ENCODE data around the gene LRIG1. TPM values are rescaled to one million over a fixed set of nuclear protein-coding genes. Genes with fewer than 3 reads are reported as not detected.
A peak's percentile ranks its signal among the peaks of the same experiment; 100 is the strongest.

The LRIG1 gene
- total RNA-seq, 1 experiment from 2014 or later = 16.0 TPM

DNA sequence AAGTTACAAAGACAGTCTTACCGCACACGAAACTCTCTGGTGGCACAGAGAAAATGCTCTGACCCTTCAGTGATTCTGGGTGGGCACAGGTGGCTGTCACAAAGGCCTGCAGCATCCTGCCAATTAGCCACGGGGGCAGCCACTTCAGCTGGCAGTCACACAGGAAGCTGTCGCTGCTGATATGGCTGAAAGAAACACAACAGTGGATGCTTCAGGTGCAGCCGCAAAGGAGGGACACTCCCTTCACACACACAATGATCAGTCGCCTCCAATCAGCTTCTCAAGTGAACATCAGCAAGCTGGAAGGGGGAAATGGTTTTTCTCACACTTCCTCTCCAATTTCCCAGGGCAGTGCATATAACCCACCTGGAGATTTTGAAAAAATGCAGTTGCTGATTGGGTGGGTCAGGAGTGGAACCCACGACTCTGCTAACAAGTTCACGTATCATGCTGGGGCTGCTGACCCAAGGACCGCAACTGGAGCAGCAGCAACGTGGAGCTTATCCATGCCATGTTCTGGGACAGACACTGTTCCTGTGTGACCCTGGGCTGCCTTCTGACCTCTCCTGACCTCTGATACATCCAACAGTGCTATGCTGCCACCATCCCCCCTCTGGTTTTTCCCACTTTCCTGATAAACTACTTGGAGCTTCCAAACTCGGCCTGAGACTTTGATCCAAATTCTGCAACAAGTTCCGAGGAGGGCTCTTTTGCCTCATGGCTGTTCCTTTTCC, 106.6 kb downstream of the LRIG1 start:
- DNase-seq (ENCODE audit: low read depth in 1 of 2, low spot score in 2 of 2) = no peak
- H3K9me3 ChIP-seq (replicated peaks) = no peaks in the 10 kb centered on the region
- H3K27me3 ChIP-seq (replicated peaks) = no peaks in the 10 kb centered on the region
- H3K27ac ChIP-seq = no peak overlapping the region
- no peak overlapping the region for H3K4me3 ChIP-seq
- H3K36me3 ChIP-seq = peaks cover 11% of the 10 kb centered on the region; the same call in 1 of the 2 replicates
- no peaks in the 10 kb centered on the region for H3K4me1 ChIP-seq (replicated peaks)

DNA sequence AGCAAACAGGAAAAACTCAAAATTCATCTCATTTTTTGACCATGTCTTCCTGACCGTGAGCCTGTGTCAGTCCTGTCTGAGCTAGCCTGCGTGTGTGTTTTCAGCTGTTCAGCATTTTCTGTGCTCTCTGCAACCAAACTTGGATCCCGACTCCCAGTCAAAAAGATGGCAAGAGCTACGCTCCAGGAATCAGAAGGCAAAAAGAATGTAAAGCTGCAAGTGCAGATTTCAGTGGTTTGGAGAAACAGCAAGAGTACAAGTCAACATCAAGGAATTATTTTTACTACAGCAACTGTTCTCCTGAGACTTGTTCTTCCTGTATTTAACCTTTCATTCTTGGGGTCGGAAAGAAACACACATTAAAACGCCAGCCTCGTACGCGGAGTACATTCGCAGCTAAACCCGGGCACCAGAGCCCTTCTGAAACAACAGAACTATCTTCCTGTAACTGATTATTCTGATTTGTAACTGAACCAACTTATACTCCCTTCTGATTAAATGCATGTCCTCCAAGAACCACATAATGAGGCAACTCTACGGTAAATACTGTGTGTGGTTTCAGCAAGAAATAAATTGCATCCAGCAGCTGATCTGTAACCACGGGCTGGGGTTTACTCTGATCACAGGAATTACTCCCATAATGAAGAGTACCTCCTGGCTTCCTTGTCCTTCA, 107.4 kb downstream of the LRIG1 start:
- no peak for DNase-seq (ENCODE audit: low read depth in 1 of 2, low spot score in 2 of 2)
- Histone ChIP-seq H3K27ac (no peak overlapping the region), H3K27me3 (replicated peaks) (no peaks in the 10 kb centered on the region), H3K9me3 (replicated peaks) (no peaks in the 10 kb centered on the region), H3K36me3 (peaks cover 11% of the 10 kb centered on the region; the same call in 1 of the 2 replicates), H3K4me3 (no peak overlapping the region), H3K4me1 (replicated peaks) (no peaks in the 10 kb centered on the region)

DNA sequence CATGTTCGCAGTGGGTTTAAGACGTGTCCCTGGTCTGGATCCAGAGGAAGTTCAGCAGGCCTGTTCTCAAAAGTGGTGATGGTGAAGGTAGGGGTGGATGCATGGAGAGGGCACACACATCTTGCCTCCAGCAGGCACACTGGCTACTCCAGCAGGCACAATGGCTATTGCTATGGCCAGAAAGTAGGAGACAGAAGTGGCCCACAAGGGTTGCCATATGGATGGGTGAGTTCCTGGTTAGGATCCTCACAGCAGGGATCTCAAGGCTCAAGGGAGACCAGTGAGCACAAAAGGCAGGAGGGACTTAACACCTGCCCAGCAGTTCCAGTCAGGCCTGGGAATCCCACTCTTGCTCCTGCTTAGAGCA, 107.9 kb downstream of the LRIG1 start:
- Histone ChIP-seq H3K36me3 (peaks cover 11% of the 10 kb centered on the region; the same call in 1 of the 2 replicates), H3K27ac (no peak overlapping the region)

DNA sequence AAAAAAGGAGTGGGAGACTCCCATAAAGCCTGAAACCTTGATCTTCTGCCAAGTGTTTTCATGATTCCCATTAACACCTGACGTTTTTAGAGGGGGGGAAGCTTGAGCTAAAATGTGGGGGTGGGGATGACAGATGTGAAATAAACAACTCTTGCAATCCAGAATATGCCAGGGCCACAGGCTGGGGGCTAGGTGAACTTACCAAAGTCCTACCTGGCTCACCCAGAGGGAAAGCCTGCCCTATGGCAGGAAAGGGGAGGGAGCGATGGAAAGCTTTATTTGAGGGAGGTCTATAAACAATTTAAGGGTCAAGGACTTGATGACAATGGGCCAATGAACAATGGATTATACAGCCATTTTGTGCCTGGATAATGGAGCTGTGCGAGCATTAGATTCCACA, 108.3 kb downstream of the LRIG1 start:
- Histone ChIP-seq H3K9me3 (replicated peaks) (no peaks in the 10 kb centered on the region), H3K4me3 (no peak overlapping the region), H3K27ac (no peak overlapping the region), H3K4me1 (replicated peaks) (peaks cover 1% of the 10 kb centered on the region), H3K27me3 (replicated peaks) (no peaks in the 10 kb centered on the region), H3K36me3 (peaks cover 11% of the 10 kb centered on the region; the same call in 1 of the 2 replicates)
- no peak for DNase-seq (ENCODE audit: low read depth in 1 of 2, low spot score in 2 of 2)

More for the DNA sequence above, 107.9 kb downstream of the LRIG1 start:
- H3K27me3 ChIP-seq (replicated peaks) = no peaks in the 10 kb centered on the region
- no peaks in the 10 kb centered on the region for H3K4me1 ChIP-seq (replicated peaks)
- no peak for DNase-seq (ENCODE audit: low read depth in 1 of 2, low spot score in 2 of 2)
- no peaks in the 10 kb centered on the region for H3K9me3 ChIP-seq (replicated peaks)
- H3K4me3 ChIP-seq = no peak overlapping the region

DNA sequence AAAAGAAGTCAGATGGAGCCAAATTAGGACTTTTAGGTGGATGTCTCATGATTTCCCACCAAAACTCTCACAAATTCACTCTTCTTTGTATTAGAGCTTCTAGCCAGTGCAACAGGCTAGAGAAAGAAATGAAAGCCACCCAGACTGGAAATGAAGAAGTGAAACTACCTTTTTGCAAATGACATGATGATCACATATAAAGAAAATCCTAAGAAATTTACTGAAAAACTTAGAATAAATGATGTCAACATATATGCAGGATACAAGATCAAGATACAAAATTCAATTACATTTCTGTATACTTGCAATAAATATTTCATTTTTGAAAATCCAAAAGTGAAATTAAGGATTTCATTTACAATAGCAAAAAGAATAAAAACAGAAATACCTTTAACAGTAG, 110.8 kb downstream of the LRIG1 start:
- Histone ChIP-seq H3K4me1 (replicated peaks) (peaks cover 11% of the 10 kb centered on the region), H3K36me3 (peaks cover 19% of the 10 kb centered on the region), H3K9me3 (replicated peaks) (peaks cover 2% of the 10 kb centered on the region; the same call in 1 of the 2 replicates), H3K4me3 (no peak overlapping the region), H3K27me3 (replicated peaks) (no peaks in the 10 kb centered on the region), H3K27ac (no peak overlapping the region)
- no peak for DNase-seq (ENCODE audit: low read depth in 1 of 2, low spot score in 2 of 2)

DNA sequence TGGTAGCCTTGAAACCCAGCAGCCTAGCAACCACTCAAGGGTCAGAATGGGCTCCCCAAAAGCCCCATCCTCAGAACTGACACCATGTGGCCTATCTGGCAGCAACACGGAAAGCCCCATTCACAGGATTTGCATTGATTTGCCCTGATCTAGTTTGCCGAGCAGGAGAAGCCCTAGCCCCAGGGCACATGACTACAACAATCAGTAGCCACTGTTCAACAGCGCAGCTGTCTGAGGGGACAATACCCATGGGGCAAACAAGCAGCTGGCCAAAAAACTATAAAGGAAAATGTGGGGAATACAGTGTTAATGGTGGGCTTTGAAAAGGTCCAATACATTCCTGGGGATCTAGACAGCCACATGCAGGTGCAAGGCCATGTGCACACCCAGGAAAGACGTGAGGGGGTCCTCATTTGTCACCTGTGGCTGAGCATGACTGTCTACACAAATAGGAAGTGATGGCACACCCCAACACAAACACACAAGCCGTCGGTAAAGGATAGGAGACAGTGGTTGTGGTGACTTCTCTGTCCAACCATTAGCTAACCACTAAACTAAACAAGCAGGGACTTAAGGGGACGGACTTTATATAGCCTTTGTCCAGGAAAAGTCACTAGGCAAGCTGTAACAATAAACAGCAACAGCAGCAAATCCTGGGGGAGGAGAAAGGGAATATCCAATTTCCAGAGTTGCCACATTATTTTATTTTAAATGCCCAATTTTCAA, 113.7 kb downstream of the LRIG1 start:
- Histone ChIP-seq H3K27me3 (replicated peaks) (no peaks in the 10 kb centered on the region), H3K4me3 (no peak overlapping the region), H3K9me3 (replicated peaks) (peaks cover 3% of the 10 kb centered on the region; the same call in 1 of the 2 replicates), H3K36me3 (peaks cover 25% of the 10 kb centered on the region), H3K4me1 (replicated peaks) (peaks cover 11% of the 10 kb centered on the region), H3K27ac (no peak overlapping the region)
- peak; percentile 13 to 48 for DNase-seq (ENCODE audit: low read depth in 1 of 2, low spot score in 2 of 2)

DNA sequence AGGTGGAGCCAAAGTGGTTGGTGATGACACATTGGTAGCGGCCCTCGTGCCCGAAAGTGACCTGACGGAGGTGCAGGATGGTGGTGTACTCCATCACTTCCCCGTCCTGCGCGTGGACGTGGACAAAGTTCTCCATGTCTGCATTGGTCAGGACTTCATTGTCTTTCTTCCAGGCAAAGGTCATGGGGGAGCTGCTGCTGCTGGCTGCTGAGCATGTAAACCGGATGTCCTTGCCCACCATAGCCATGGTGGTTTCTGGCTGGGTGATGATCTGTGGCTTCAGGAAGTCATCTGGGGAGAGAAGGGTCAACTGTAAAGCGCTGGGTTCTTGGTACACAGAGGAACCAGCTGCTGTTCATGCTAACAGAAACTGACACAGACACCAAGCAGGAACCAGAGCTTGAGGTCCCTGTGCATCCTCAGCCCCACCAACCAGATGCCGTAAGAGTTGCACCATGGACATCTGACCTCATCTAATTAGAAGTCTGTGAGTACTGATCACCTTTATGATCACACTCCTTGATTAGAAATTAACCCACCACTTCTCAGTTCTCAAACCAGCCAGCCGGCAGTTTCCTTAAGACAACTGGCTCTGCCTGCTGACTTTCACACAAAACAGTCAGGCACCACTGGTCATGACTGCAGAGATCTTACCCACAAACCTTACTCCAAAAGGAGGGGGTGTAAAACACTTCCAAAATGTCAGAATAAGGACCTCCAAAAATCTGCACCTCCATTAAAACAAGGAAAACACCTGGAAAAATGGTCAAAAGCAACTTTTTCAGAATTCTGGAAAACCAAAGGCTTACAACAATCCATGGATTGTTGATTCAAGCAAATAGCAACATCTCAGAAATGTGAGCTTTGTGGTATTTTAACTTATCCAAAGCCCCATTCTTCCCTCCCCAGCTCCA, 114.6 kb downstream of the LRIG1 start:
- H3K9me3 ChIP-seq (replicated peaks) = peaks cover 3% of the 10 kb centered on the region; the same call in 1 of the 2 replicates
- no peak overlapping the region for H3K27ac ChIP-seq
- H3K36me3 ChIP-seq = peaks cover 30% of the 10 kb centered on the region

DNA sequence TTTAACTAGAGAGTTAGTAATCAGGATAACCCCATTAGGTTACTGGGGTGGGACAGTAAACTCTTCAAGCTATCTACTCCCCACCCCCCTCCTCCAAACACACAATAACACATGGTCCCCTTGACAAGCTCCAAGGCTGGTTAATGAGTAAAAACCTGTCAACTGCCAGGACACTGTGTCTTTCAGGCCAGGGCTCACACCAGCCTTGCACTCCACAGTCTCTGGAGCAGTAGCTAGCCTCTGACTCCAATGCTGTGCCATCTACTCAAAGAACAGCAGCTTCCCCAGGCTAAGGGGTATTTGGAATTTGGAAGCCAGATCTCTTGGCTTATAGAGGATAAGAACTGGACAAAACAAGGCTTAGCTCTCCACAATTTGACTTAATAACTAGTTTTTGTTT, 115.8 kb downstream of the LRIG1 start:
- H3K4me1 ChIP-seq (replicated peaks) = peaks cover 11% of the 10 kb centered on the region
- H3K27ac ChIP-seq = no peak overlapping the region
- no peaks in the 10 kb centered on the region for H3K27me3 ChIP-seq (replicated peaks)
- H3K9me3 ChIP-seq (replicated peaks) = peaks cover 3% of the 10 kb centered on the region; the same call in 1 of the 2 replicates
- H3K36me3 ChIP-seq = peaks cover 40% of the 10 kb centered on the region
- H3K4me3 ChIP-seq = no peak overlapping the region
- no peak for DNase-seq (ENCODE audit: low read depth in 1 of 2, low spot score in 2 of 2)

More for the DNA sequence above, 114.6 kb downstream of the LRIG1 start:
- peak in 1 of 2 experiments; percentile 12 for DNase-seq (ENCODE audit: low read depth in 1 of 2, low spot score in 2 of 2)
- Histone ChIP-seq H3K4me3 (no peak overlapping the region), H3K4me1 (replicated peaks) (peaks cover 11% of the 10 kb centered on the region), H3K27me3 (replicated peaks) (no peaks in the 10 kb centered on the region)

DNA sequence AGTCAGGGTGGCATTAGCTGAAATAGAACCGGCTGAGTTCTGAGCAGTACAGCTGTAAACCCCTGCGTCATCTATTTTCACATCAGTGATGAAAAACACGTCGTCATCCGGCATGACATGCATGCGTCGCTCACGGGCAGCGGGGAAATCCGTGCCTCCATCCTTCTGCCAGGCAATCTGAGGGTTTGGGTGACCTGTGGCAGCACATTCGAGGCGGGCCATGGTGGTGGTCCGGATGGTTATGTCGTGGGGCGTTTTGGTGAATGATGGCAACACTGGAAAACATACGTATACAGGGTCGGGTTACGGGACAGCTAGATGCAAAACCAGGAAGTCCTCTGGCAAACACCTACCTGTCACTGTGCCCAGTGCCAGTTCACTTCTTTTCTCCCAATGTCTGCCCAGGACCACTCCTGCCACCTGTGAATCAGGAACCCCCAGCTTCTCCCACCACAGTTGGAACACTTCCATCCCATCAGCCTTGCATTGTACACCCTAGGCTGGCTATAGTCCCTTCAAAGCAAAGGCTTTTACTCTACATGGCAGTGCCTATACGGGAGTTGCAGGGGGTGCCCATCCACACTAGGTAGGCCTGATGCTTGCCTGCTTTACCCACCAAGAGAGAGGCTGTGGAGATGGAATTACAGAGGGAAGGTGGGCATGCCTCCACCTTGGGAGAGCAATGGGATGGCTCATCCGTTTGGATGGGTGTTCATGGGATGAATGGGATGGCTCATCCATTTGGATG, 116.7 kb downstream of the LRIG1 start:
- DNase-seq (ENCODE audit: low read depth in 1 of 2, low spot score in 2 of 2) = no peak
- Histone ChIP-seq H3K4me3 (no peak overlapping the region), H3K9me3 (replicated peaks) (peaks cover 3% of the 10 kb centered on the region; the same call in 1 of the 2 replicates), H3K36me3 (peaks cover 46% of the 10 kb centered on the region), H3K27me3 (replicated peaks) (no peaks in the 10 kb centered on the region), H3K27ac (no peak overlapping the region), H3K4me1 (replicated peaks) (peaks cover 11% of the 10 kb centered on the region)

DNA sequence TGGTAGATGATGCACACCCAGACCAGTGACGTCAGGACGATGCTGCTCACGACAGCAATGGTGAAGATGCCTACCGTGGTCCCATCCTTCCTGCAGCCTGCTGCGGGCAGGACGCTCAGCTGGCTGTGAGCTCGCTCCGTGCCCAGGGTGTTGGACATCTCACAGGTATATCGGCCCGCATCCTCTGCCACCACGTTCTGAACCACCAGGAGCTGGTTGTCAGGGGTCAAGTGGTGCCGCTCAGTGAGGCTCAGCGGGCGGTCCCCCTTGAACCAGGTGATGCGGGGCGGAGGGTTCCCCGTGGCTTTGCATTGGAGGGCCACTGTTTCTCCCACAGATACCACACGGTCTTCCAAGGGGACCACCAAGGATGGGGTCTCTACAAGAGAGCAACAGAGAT, 117.8 kb downstream of the LRIG1 start:
- peaks cover 3% of the 10 kb centered on the region; the same call in 1 of the 2 replicates for H3K9me3 ChIP-seq (replicated peaks)
- no peak for DNase-seq (ENCODE audit: low read depth in 1 of 2, low spot score in 2 of 2)

DNA sequence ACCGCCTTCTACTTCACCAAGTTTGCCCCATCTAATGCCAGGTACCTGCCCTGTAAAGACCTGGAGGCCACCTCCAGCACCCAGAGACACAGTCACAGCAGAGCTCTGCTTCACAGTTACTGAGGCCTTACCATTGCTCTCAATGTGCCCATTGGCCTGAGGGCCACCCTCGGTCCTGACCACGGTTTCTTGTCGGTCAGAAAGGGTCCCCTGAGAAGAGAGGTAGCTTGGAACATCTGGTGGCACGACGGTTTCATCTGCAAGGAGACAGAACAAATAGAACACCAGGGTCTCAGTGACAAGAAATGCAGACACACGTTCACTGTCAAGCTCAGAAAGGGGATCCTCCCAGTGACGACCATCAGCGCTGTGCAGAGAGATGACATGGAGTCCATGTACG, 118.7 kb downstream of the LRIG1 start:
- no peak for DNase-seq (ENCODE audit: low read depth in 1 of 2, low spot score in 2 of 2)
- Histone ChIP-seq H3K27ac (no peak overlapping the region), H3K4me1 (replicated peaks) (peaks cover 6% of the 10 kb centered on the region), H3K27me3 (replicated peaks) (no peaks in the 10 kb centered on the region), H3K4me3 (no peak overlapping the region), H3K36me3 (peaks cover 56% of the 10 kb centered on the region), H3K9me3 (replicated peaks) (peaks cover 3% of the 10 kb centered on the region; the same call in 1 of the 2 replicates)

More for the DNA sequence above, 117.8 kb downstream of the LRIG1 start:
- no peak overlapping the region for H3K4me3 ChIP-seq
- H3K4me1 ChIP-seq (replicated peaks) = peaks cover 11% of the 10 kb centered on the region
- H3K27me3 ChIP-seq (replicated peaks) = no peaks in the 10 kb centered on the region
- no peak overlapping the region for H3K27ac ChIP-seq
- H3K36me3 ChIP-seq = peaks cover 55% of the 10 kb centered on the region

DNA sequence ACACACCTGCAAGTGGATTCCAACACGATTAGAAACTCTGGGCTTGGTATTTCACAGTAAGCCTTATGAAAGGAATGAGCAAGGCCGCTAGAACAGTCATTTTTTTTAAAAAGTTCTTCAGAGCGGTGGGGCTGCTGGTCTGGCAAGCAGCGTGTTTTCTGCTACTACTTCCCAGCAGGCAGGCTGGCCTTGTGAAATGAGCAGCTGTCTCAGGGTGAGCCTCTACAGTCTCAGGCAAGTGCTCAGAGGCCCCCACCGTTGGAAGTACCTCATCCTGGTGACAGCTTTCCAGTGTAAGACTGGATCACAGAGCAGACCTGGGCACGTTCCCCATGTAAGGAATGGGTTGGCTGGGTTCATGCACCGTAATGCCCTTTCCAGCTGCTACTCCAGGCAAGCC, 119.2 kb downstream of the LRIG1 start:
- no peak for DNase-seq (ENCODE audit: low read depth in 1 of 2, low spot score in 2 of 2)
- peaks cover 56% of the 10 kb centered on the region for H3K36me3 ChIP-seq
- no peaks in the 10 kb centered on the region for H3K27me3 ChIP-seq (replicated peaks)
- peaks cover 2% of the 10 kb centered on the region; the same call in 1 of the 2 replicates for H3K4me1 ChIP-seq (replicated peaks)
- no peak overlapping the region for H3K4me3 ChIP-seq
- H3K9me3 ChIP-seq (replicated peaks) = peaks cover 3% of the 10 kb centered on the region; the same call in 1 of the 2 replicates
- no peak overlapping the region for H3K27ac ChIP-seq

Data from SJSA1 (cell line).